ENCODE results near the gene RBFOX1. TPM values are rescaled to one million over a fixed set of nuclear protein-coding genes. Genes with fewer than 3 reads are reported as not detected.

RBFOX1 gene
- total RNA-seq, 4 donors from 2014 or later = 1.0 to 3.4 TPM; not detected in 2

- no peak overlapping the region for H3K27ac ChIP-seq
- no peaks in the 10 kb centered on the region for H3K9me3 ChIP-seq
- DNase-seq = no peak
- no peaks in the 10 kb centered on the region for H3K27me3 ChIP-seq
- no peaks in the 10 kb centered on the region for H3K36me3 ChIP-seq
- no peaks in the 10 kb centered on the region for H3K4me1 ChIP-seq
- H3K4me3 ChIP-seq = no peak overlapping the region
- TF ChIP-seq POLR2A (IDR thresholded peaks at IDR 0.05) = no peak
- TF ChIP-seq, protein P1, sequence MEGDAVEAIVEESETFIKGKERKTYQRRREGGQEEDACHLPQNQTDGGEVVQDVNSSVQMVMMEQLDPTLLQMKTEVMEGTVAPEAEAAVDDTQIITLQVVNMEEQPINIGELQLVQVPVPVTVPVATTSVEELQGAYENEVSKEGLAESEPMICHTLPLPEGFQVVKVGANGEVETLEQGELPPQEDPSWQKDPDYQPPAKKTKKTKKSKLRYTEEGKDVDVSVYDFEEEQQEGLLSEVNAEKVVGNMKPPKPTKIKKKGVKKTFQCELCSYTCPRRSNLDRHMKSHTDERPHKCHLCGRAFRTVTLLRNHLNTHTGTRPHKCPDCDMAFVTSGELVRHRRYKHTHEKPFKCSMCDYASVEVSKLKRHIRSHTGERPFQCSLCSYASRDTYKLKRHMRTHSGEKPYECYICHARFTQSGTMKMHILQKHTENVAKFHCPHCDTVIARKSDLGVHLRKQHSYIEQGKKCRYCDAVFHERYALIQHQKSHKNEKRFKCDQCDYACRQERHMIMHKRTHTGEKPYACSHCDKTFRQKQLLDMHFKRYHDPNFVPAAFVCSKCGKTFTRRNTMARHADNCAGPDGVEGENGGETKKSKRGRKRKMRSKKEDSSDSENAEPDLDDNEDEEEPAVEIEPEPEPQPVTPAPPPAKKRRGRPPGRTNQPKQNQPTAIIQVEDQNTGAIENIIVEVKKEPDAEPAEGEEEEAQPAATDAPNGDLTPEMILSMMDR (IDR thresholded peaks at IDR 0.05) = no peak
These were observed 19.2 kb downstream of the RBFOX1 start for GRCh38 chr16:7351610-7352510.

GRCh38 chr16:7355758-7356157, 23.1 kb downstream of the RBFOX1 start:
- H3K4me3 ChIP-seq = no peak overlapping the region
- no peaks in the 10 kb centered on the region for H3K4me1 ChIP-seq
- H3K9me3 ChIP-seq = no peaks in the 10 kb centered on the region
- H3K36me3 ChIP-seq = no peaks in the 10 kb centered on the region
- H3K27me3 ChIP-seq = no peaks in the 10 kb centered on the region
- no peak for DNase-seq
- TF ChIP-seq, protein P1 (IDR thresholded peaks at IDR 0.05) = no peak
- H3K27ac ChIP-seq = no peak overlapping the region

DNA sequence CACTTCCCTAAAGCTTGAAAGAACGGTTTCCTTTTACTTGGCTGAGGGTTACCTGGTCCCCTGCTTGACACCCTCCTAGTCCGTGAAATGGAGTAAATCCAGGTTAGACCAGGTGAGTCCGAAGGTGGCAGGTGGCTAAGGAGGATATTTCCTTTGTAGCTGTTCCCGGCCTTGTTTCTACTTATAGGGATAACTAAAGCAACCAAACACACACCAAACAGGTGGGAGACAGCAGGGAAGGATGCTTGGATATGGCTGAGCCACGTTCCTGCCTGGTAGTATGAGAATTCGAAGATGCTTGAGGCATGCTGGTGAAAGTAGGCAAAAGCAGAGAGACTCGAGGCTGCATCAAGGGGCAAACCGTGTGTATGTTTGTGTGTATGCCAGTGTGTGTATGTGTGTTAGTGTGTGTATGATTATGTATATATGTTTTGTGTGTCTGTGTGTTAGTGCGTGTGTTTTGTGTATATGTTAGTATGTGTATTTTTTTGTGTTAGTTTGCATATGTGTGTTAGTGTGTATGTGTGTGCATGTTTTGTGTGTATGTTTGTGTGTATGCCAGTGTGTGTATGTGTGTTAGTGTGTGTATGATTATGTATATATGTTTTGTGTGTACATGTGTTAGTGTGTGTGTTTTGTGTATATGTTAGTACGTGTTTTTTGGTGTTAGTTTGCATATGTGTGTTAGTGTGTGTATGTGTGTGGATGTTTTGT, 28.9 kb downstream of the RBFOX1 start:
- TF ChIP-seq, protein P1 (IDR thresholded peaks at IDR 0.05) = no peak
- TF ChIP-seq POLR2A (IDR thresholded peaks at IDR 0.05) = no peak
- DNase-seq = no peak
- no peak overlapping the region for H3K4me3 ChIP-seq

GRCh38 chr16:7362231-7362630, 29.6 kb downstream of the RBFOX1 start:
- DNase-seq = no peak
- Histone ChIP-seq H3K27ac (no peak overlapping the region), H3K4me1 (no peaks in the 10 kb centered on the region), H3K36me3 (no peaks in the 10 kb centered on the region), H3K9me3 (no peaks in the 10 kb centered on the region), H3K27me3 (no peaks in the 10 kb centered on the region), H3K4me3 (no peak overlapping the region)
- TF ChIP-seq, protein P1 (IDR thresholded peaks at IDR 0.05) = no peak
- no peak for TF ChIP-seq POLR2A (IDR thresholded peaks at IDR 0.05)

More for the DNA sequence above, 28.9 kb downstream of the RBFOX1 start:
- Histone ChIP-seq H3K4me1 (no peaks in the 10 kb centered on the region), H3K27ac (no peak overlapping the region), H3K36me3 (no peaks in the 10 kb centered on the region), H3K27me3 (no peaks in the 10 kb centered on the region), H3K9me3 (no peaks in the 10 kb centered on the region)

GRCh38 chr16:7363422-7364417, 31.1 kb downstream of the RBFOX1 start:
- H3K9me3 ChIP-seq = no peaks in the 10 kb centered on the region
- H3K36me3 ChIP-seq = no peaks in the 10 kb centered on the region
- H3K4me1 ChIP-seq = no peaks in the 10 kb centered on the region
- no peak for TF ChIP-seq POLR2A (IDR thresholded peaks at IDR 0.05)
- TF ChIP-seq, protein P1 (IDR thresholded peaks at IDR 0.05) = no peak
- no peak for DNase-seq
- no peak overlapping the region for H3K27ac ChIP-seq
- no peaks in the 10 kb centered on the region for H3K27me3 ChIP-seq
- no peak overlapping the region for H3K4me3 ChIP-seq

Measured in Peyer's patch (tissue), 4 donors.